GM13976 (cell line): ENCODE data around the gene RABEPK.
A peak's percentile ranks its signal among the peaks of the same experiment; 100 is the strongest.
"Not testable (repeated sequence)": the region's sequence is repeated elsewhere in the genome, so short reads cannot be mapped to it uniquely, and the experiment has no call there.

ENCODE experiments used
- DNase-seq: peaks from one replicate; pipeline ENCODE4 v3.0.0; 2012; ENCODE audit warnings: low spot score
- in situ Hi-C: fragments of 300-500 bp; cut with MboI; formaldehyde crosslinking; loops from one replicate; pipeline ENCODE4 v1.12.0; 2022; ENCODE audit warnings: low sequenced_read_pairs, mixed read lengths, inconsistent platforms; ENCODE audit not compliant: unreplicated experiment
- TF ChIP-seq, protein P1 (sequence below): IDR thresholded peaks from 2 replicates; pipeline ENCODE4 v1.5.1; 2012; ENCODE audit warnings: borderline replicate concordance, mild to moderate bottlenecking; ENCODE audit not compliant: insufficient read depth; ENCODE audit errors: extremely low read depth, missing control alignments, control extremely low read depth

The RABEPK gene, protein sequence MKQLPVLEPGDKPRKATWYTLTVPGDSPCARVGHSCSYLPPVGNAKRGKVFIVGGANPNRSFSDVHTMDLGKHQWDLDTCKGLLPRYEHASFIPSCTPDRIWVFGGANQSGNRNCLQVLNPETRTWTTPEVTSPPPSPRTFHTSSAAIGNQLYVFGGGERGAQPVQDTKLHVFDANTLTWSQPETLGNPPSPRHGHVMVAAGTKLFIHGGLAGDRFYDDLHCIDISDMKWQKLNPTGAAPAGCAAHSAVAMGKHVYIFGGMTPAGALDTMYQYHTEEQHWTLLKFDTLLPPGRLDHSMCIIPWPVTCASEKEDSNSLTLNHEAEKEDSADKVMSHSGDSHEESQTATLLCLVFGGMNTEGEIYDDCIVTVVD

DNA sequence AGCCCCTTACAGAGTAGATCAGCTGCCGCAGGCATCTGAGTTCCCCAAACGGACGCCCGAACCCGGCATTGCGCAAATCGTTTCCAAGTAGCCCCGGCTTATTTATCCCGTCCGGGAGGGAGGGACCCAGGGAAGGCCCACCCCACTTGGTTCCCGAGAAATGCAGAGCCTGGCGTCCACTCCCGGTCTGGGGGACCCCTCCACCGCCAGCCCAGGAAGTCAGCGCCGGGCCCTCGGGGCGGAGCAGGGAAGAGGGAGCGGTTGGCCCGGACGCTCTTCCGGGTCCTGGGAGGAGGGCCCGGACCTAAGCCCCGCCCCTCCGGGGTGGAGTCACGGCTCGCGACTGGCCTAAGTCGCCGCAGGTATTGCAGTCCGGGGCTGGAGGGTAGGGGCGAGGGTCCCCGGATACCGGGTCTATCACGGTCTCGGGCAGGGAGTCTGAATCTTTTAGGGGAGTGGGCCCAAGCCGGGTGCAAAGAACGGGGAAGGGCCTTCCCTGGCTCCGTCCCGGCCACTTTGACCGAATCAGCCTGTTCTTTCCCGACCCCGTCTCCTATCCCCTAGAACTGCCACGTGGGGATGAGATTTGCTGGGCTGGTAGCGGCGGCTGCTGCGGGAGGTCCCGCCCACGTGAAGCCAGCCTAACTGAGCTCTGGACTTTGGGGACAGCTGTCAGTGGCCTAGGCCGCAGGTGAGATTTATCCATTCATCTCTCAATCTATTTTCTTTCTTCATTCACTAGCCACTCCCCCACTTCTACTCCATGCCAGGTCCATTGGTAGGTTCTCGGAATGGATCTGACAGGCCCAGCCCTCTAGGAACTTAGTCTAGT, at the start of gene RABEPK:
RABEPK (plus strand) TSS at position 327 of the 832 bp plus-strand sequence. CDS start 2,472 bp downstream, outside the sequence.
- TF ChIP-seq, protein P1, sequence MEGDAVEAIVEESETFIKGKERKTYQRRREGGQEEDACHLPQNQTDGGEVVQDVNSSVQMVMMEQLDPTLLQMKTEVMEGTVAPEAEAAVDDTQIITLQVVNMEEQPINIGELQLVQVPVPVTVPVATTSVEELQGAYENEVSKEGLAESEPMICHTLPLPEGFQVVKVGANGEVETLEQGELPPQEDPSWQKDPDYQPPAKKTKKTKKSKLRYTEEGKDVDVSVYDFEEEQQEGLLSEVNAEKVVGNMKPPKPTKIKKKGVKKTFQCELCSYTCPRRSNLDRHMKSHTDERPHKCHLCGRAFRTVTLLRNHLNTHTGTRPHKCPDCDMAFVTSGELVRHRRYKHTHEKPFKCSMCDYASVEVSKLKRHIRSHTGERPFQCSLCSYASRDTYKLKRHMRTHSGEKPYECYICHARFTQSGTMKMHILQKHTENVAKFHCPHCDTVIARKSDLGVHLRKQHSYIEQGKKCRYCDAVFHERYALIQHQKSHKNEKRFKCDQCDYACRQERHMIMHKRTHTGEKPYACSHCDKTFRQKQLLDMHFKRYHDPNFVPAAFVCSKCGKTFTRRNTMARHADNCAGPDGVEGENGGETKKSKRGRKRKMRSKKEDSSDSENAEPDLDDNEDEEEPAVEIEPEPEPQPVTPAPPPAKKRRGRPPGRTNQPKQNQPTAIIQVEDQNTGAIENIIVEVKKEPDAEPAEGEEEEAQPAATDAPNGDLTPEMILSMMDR: no peak
- in situ Hi-C loops: no loop called here

DNA sequence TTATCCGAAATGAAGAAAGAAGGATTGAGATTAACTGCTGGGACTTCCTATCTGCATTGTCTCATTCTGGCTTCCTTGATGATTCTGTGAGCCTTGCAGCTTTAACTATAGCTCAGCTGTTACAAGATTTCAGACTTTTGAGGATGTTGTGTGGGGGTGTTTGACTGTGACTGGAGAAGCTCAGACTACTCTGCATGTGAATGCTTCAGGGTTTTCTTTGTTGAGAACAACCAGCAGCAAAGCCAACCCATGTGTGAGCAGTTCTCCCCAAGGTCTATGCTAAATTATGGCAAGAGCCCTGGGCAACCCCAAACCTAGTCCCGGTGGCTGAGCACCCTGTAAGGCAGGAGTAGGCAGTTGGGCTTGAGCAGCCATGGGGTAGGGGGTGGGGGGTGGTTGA, 48.6 kb upstream of the RABEPK start:
- no peak for DNase-seq
- TF ChIP-seq, protein P1: no peak
- in situ Hi-C loops: no loop called here

More for the DNA sequence above, at the start of gene RABEPK:
- peak; percentile 98 for DNase-seq

DNA sequence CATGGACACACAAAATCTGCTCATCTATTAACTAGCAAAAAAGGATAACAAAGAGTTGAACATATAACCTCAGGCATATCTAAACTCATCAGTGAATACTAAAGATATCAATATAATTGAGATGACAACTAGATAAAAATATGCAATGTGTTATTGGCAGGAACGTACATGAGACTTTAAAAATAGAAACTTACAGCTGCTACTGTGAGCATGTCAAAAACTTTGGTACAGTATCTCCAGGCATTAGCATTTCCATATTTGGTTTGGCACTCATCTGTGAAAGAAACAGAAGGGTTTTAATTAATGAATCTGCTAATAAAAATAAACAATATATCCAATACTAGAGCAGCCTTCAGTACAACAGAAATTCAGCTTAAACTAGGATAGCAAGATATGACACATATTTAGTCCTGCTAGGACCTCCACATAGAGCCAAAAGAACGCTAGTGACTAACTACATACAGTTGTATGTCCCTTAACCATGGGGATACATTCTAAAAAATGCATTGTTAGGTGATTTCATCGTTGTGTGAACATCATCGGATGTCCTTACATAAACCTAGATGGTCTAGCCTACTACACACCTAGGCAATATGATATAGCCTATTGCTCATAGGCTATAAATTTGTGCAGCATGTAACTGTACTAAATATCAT, 46.5 kb upstream of the RABEPK start:
- no peak for DNase-seq
- TF ChIP-seq, protein P1: no peak
- in situ Hi-C loops: no loop called here

DNA sequence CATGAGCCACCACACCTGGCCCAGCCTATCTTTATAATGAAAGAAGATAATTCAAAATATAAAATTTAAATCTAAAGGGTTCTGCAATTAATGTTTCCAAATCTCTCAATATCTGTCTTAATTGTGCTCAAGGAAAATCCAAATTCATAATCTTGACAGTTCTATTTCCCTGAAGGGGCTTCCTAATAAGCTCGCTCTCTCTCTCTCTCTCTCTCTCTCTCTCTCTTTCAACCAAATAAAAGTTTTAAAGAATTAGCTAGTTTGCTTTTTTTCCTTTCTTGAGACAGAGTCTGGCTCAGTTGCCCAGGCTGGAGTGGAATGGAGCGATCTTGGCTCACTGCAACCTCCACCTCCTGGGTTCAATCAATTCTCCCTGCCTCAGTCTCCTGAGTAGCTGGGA, 43.8 kb upstream of the RABEPK start:
- no peak for DNase-seq
- TF ChIP-seq, protein P1: no peak
- in situ Hi-C loops: no loop called here

DNA sequence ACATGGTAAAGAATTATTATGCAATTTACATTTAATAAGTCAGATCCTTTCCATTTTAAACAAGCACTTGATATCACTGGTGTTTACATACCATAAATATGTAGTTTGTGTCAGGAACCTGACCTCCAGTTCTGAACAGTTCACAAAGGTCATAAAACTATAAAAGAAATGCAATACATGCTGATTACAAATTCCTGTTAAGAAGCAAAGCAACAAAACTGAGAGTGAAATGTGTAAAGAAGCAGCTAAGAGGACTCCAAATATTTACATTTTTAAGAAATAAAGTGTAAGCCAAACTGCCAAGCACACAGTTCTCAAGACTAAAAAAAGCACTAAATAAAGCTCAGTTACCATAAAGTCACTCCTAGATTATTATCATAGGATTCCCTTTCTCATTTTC, 39.6 kb upstream of the RABEPK start:
- DNase-seq: no peak
- TF ChIP-seq, protein P1: no peak
- in situ Hi-C loops: no loop called here

DNA sequence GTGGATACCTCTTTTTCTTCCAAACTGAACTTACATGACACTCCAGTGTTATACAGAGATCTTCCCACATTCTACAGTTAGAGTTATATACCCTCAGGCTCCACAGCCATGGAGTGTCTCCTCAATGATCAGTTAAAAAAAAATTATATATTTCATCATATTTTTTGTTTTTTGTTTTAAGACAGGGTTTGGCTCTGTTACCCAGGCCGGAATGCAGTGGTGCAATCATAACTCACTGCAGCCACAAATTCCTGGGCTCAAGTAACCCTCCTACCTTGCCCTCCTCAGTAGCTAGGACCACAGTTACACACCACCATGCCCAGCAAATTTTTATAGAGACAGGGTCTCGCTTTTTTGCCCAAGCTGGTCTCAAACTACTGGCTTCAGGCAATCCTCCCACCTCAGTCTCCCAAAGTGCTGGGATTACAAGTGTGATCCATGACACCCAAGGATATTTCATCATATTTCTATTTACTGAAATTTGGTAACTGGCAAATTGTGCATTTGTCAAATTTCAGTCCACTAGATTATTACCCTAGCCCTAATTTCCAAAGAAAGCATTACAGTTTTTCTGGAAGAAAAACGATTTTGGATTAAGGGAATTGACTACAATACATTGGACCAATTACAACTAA, 38.9 kb upstream of the RABEPK start:
- no peak for DNase-seq
- in situ Hi-C loops: no loop called here
- TF ChIP-seq, protein P1: no peak

DNA sequence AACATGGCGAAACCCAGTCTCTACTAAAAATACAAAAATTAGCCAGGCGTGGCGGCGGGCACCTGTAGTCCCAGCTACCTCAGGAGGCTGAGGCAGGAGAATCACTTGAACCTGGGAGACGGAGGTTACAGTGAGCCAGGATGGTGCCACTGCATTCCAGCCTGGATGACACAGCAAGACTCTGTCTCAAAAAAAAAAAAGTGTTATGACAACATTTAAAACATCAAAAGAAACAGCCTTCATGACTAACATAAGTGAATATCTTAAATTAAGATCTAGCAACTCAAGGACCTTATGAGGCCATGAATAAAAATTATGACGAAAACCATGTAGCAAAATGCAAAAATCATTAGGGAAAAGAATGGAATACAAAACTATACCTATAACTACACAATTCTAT, 37.5 kb upstream of the RABEPK start:
- in situ Hi-C loops, DNase-seq: not testable (repeated sequence)
